Measurements from ENCODE around the gene NTSR1. TPM values are rescaled to one million over a fixed set of nuclear protein-coding genes. Genes with fewer than 3 reads are reported as not detected.

The NTSR1 gene
- total RNA-seq, 1 experiment from 2014 or later, result 15.9 TPM

DNA sequence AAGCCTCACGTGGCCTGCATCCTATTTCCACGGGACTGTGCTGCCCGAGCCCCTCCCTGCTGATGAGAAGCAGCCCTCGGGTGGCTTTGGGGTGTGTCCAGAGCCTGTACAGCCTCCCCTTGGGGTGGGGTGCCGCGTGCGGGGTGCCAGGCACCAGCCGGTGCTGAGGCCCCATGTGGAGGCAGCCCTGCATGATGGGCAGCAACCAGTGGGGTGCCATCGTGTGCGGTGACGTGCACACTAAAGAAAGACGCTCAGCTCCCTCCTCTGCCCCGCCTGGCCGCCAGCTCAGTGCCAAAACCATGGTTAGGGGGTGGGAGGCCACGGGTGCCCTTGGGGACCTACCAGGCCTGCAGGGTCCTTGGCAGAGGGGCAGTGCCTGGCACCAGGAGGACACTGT, 26.2 kb downstream of the NTSR1 start:
- Histone ChIP-seq H3K27ac (ENCODE audit: low read depth, low read length, poor library complexity, severe bottlenecking) (peak overlapping the region; percentile 97), H3K36me3 (ENCODE audit: insufficient read depth, low read length, poor library complexity, severe bottlenecking) (no peaks in the 10 kb centered on the region), H3K27me3 (replicated peaks; ENCODE audit: insufficient read depth, low read depth, low read length, poor library complexity) (no peaks in the 10 kb centered on the region), H3K9me3 (ENCODE audit: low read depth, low read length, poor library complexity, severe bottlenecking) (no peaks in the 10 kb centered on the region), H3K4me1 (ENCODE audit: insufficient read depth, low read length, poor library complexity, severe bottlenecking) (peaks cover 65% of the 10 kb centered on the region), H3K4me3 (ENCODE audit: low read depth, low read length, poor library complexity, severe bottlenecking) (peak overlapping the region; percentile 23)
- no TSS peak for BruUV-seq (replicated peaks)
- intact Hi-C loops (cut with micrococcal nuclease; ENCODE audit: unreplicated experiment), result loop anchor here (1.0 to 5.0 kb wide), 2 partner anchors 27 to 43 kb away; partner anchors contain the start of gene NTSR1
- TF ChIP-seq EZH2 (IDR thresholded peaks at IDR 0.05; ENCODE audit: borderline replicate concordance, low read depth, low read length, poor library complexity, severe bottlenecking), result no peak
- TF ChIP-seq, protein P1, sequence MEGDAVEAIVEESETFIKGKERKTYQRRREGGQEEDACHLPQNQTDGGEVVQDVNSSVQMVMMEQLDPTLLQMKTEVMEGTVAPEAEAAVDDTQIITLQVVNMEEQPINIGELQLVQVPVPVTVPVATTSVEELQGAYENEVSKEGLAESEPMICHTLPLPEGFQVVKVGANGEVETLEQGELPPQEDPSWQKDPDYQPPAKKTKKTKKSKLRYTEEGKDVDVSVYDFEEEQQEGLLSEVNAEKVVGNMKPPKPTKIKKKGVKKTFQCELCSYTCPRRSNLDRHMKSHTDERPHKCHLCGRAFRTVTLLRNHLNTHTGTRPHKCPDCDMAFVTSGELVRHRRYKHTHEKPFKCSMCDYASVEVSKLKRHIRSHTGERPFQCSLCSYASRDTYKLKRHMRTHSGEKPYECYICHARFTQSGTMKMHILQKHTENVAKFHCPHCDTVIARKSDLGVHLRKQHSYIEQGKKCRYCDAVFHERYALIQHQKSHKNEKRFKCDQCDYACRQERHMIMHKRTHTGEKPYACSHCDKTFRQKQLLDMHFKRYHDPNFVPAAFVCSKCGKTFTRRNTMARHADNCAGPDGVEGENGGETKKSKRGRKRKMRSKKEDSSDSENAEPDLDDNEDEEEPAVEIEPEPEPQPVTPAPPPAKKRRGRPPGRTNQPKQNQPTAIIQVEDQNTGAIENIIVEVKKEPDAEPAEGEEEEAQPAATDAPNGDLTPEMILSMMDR (conservative IDR thresholded peaks at IDR 0.05; ENCODE audit: low read depth, low read length), result no peak
- ChIA-PET CTCF (interaction anchor here (0.5 to 1.0 kb wide), 4 partner anchors 26 to 56 kb away, joined by 3 to 4 read pairs (median 3); partner anchors contain the start of gene NTSR1), POLR2A (ENCODE audit: low non-redundant PET) (interaction anchor here (0.7 kb wide), 1 partner anchor 1085 kb away, joined by 3 read pairs; no protein-coding TSS in a partner anchor)
- DNase-seq (ENCODE audit: low spot score), result peak; percentile 86

DNA sequence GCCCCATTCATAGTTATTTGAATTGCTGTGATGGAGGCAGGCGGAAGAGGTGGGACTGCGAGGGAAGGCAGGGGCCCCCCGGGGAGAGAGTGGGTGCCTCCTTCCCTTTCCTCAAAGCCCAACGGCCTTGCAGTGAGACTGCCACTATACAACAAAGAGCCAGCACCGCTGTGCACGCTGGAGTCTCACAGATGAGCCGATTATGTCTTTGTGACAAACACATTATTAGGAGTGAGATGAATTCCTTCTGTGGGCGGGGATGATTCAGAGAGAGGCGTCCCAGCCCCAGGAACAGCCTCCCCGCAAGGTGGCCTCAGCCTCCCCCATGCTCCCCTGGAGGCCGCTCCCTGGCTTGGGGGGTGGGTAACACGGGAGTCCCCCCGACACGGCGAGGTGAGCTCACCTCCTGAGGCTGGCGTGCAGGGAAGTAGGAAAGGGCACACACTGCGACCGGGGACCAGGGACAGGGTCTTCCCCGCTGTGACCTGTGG, 26.7 kb downstream of the NTSR1 start:
- H3K27me3 ChIP-seq (replicated peaks; ENCODE audit: insufficient read depth, low read depth, low read length, poor library complexity), result no peaks in the 10 kb centered on the region
- H3K4me3 ChIP-seq (ENCODE audit: low read depth, low read length, poor library complexity, severe bottlenecking), result peak overlapping the region; percentile 23
- POLR2A ChIA-PET (ENCODE audit: low non-redundant PET), result no interaction called here
- peaks cover 70% of the 10 kb centered on the region for H3K4me1 ChIP-seq (ENCODE audit: insufficient read depth, low read length, poor library complexity, severe bottlenecking)
- CTCF ChIA-PET, result interaction anchor here (0.5 to 0.9 kb wide), 2 partner anchors 28 to 35 kb away, joined by 3 read pairs; no protein-coding TSS in a partner anchor
- H3K36me3 ChIP-seq (ENCODE audit: insufficient read depth, low read length, poor library complexity, severe bottlenecking), result no peaks in the 10 kb centered on the region
- DNase-seq (ENCODE audit: low spot score), result peak; percentile 95
- no TSS peak for BruUV-seq (replicated peaks)
- intact Hi-C loops (cut with micrococcal nuclease; ENCODE audit: unreplicated experiment), result loop anchor here (1.0 to 5.0 kb wide), 2 partner anchors 27 to 43 kb away; partner anchors contain the start of gene NTSR1
- peak overlapping the region; percentile 97 for H3K27ac ChIP-seq (ENCODE audit: low read depth, low read length, poor library complexity, severe bottlenecking)
- no peaks in the 10 kb centered on the region for H3K9me3 ChIP-seq (ENCODE audit: low read depth, low read length, poor library complexity, severe bottlenecking)
- TF ChIP-seq, protein P1 (conservative IDR thresholded peaks at IDR 0.05; ENCODE audit: low read depth, low read length), result 0 out of 2 replicates have a peak, but pooled peaks have one; percentile 14
- TF ChIP-seq EZH2 (IDR thresholded peaks at IDR 0.05; ENCODE audit: borderline replicate concordance, low read depth, low read length, poor library complexity, severe bottlenecking), result no peak

DNA sequence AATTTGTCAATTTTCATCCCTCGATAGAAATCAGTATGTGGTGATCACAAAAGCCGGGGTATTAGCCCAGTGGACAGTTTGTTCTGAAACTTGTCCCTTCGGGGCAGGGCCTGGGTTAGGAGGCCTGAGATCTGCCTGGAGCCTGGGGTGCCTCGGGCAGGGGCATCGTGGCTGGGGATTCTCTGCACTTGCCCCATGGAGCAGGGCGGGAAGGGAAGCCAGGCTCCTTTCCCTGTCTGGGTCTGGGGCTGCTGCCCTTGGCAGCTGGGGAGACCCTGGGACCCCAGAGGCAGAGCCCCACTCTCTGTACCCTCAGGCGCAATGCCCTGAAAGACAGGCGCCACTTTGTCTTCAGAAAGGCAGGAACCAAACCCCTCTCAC, 27.4 kb downstream of the NTSR1 start:
- CTCF ChIA-PET, result no interaction called here
- TF ChIP-seq EZH2 (IDR thresholded peaks at IDR 0.05; ENCODE audit: borderline replicate concordance, low read depth, low read length, poor library complexity, severe bottlenecking), result no peak
- TF ChIP-seq, protein P1 (conservative IDR thresholded peaks at IDR 0.05; ENCODE audit: low read depth, low read length), result no peak
- no peaks in the 10 kb centered on the region for H3K9me3 ChIP-seq (ENCODE audit: low read depth, low read length, poor library complexity, severe bottlenecking)
- H3K4me3 ChIP-seq (ENCODE audit: low read depth, low read length, poor library complexity, severe bottlenecking), result no peak overlapping the region
- H3K27me3 ChIP-seq (replicated peaks; ENCODE audit: insufficient read depth, low read depth, low read length, poor library complexity), result no peaks in the 10 kb centered on the region
- H3K4me1 ChIP-seq (ENCODE audit: insufficient read depth, low read length, poor library complexity, severe bottlenecking), result peaks cover 77% of the 10 kb centered on the region
- POLR2A ChIA-PET (ENCODE audit: low non-redundant PET), result no interaction called here
- H3K27ac ChIP-seq (ENCODE audit: low read depth, low read length, poor library complexity, severe bottlenecking), result peak overlapping the region; percentile 97
- no peaks in the 10 kb centered on the region for H3K36me3 ChIP-seq (ENCODE audit: insufficient read depth, low read length, poor library complexity, severe bottlenecking)
- no peak for DNase-seq (ENCODE audit: low spot score)
- intact Hi-C loops (cut with micrococcal nuclease; ENCODE audit: unreplicated experiment), result loop anchor here (5.0 kb wide), 1 partner anchor 44 kb away; no protein-coding TSS in a partner anchor
- BruUV-seq (replicated peaks), result no TSS peak
